ENCODE data around the gene PTPN14. TPM values are rescaled to one million over a fixed set of nuclear protein-coding genes. Genes with fewer than 3 reads are reported as not detected.

Gene PTPN14
- total and polyA plus RNA-seq, 2 of the 4 experiments (the other 2 are of a cell fraction): 21.5 to 31.7 TPM

GRCh38 chr1:214553142-214553710, 1.8 kb upstream of the PTPN14 start (continued):
- no peak for TF ChIP-seq CTCF (conservative IDR thresholded peaks at IDR 0.05; ENCODE audit: low read depth, low read length)
- no peak for TF ChIP-seq MXI1 (IDR thresholded peaks at IDR 0.05; ENCODE audit: borderline replicate concordance, low read depth, low read length)
- no peak for TF ChIP-seq CHD1 (IDR thresholded peaks at IDR 0.05; ENCODE audit: low read depth, low read length)
- TF ChIP-seq FOS (IDR thresholded peaks at IDR 0.05; ENCODE audit: low read depth, low read length): no peak
- no peak for TF ChIP-seq CEBPB (IDR thresholded peaks at IDR 0.05; ENCODE audit: low read depth, low read length)
- TF ChIP-seq RAD21 (IDR thresholded peaks at IDR 0.05; ENCODE audit: low read length): no peak

All from IMR-90 (cell line).